Heart left ventricle (tissue), 16 donors: ENCODE measurements around the gene CNTN5. TPM values are rescaled to one million over a fixed set of nuclear protein-coding genes. Genes with fewer than 3 reads are reported as not detected.
A peak's percentile ranks its signal among the peaks of the same experiment; 100 is the strongest.

Experiments used
- ATAC-seq, 4 donors: fragments of 200-7000 bp; cut with Tn5 transposase; one replicate each; pipeline ENCODE4 v1.9.1; 2020 to 2022; ENCODE audit warnings: moderate library complexity in 4 of 4, mild to moderate bottlenecking in 3 of 4, moderate number of reproducible peaks in 1 of 4
- DNase-seq, 5 donors: peaks; one replicate each; pipeline ENCODE4 v3.0.0-alpha.2; 2020
- H3K27ac ChIP-seq, 12 donors: fragments of 200-600 bp; sonication (generic) in 4 of 12; one replicate each; pipeline versions ENCODE4 v1.5.0 to v1.8.0; 2016 to 2022; ENCODE audit warnings: mild to moderate bottlenecking in 2 of 12
- H3K27me3 ChIP-seq, 9 donors: fragments of 200-600 bp; sonication (generic) in 2 of 9; one replicate each; pipeline versions ENCODE4 v1.5.1 to v1.8.0; 2016 to 2022; ENCODE audit warnings: mild to moderate bottlenecking in 3 of 9
- H3K36me3 ChIP-seq, 9 donors: fragments of 200-600 bp; sonication (generic) in 2 of 9; one replicate each; pipeline versions ENCODE4 v1.5.0 to v1.8.0; 2018 to 2022; ENCODE audit warnings: mild to moderate bottlenecking in 2 of 9
- H3K4me1 ChIP-seq, 12 donors: fragments of 200-600 bp; sonication (generic) in 4 of 12; one replicate each; pipeline versions ENCODE4 v1.5.0 to v1.8.0; 2016 to 2022; ENCODE audit warnings: mild to moderate bottlenecking in 3 of 12
- H3K4me3 ChIP-seq, 12 donors: fragments of 200-600 bp; sonication (generic) in 4 of 12; one replicate each; pipeline versions ENCODE4 v1.5.0 to v1.8.0; 2017 to 2022; ENCODE audit warnings: mild to moderate bottlenecking in 9 of 12, moderate library complexity in 4 of 12
- H3K9me3 ChIP-seq, 12 donors: fragments of 200-600 bp; sonication (generic) in 4 of 12; one replicate each; pipeline versions ENCODE4 v1.5.0 to v1.8.0; 2016 to 2022; ENCODE audit warnings: mild to moderate bottlenecking in 1 of 12
- CTCF ChIP-seq, 12 donors: fragments of 200-600 bp; sonication (generic) in 4 of 12; IDR thresholded peaks; one replicate each; pipeline versions ENCODE4 v1.5.0 to v1.8.0; 2018 to 2022; ENCODE audit warnings: antibody characterized with exemption in 12 of 12, mild to moderate bottlenecking in 5 of 12
- POLR2A ChIP-seq, 2 donors: fragments of 450-650 bp; IDR thresholded peaks; one replicate each; pipeline ENCODE4 v1.6.1; 2017; ENCODE audit warnings: antibody characterized with exemption in 2 of 2, mild to moderate bottlenecking in 2 of 2, moderate library complexity in 2 of 2
- WGBS, 4 donors: extraction: QIAGEN DNeasy Blood & Tissue Kit in 2 of 4; methylation state at CpG; one replicate each; pipeline versions ENCODE4 v1.1.5 to v1.1.7; 2013 to 2018; 5-methylcytosine and 5-hydroxymethylcytosine counted together
- intact Hi-C, 10 donors: fragments of 100-400 bp; cut with DNase I; formaldehyde crosslinking; loops; one replicate each; pipeline versions ENCODE4 v1.11.1 to v1.14.2; 2022
- polyA plus RNA-seq, 2 donors: library from polyadenylated mRNA; stranded (reverse); fragments of 200-250 nt; gene quantifications; one replicate each; pipeline ENCODE4 v1.2.3, GENCODE V29; 2013
- total RNA-seq, 9 donors: library from RNA; depleted of rRNA in 2 of 9; stranded (reverse); fragments of >200 nt in 2 of 9; fragmentation: NEBNext Ultra II Directional in 3 of 9; extraction: Animal tissue kit (Norgen Biotek cat#: 25700) in 3 of 9; gene quantifications; one replicate each; pipeline versions ENCODE4 v1.1.0 to v1.2.4, GENCODE V29; 2016 to 2023
- donor health status: ischemic (EF 13 %, LVEDD 7.1; RV severe dilation, severe dysfunction).
- donor health status: healthy with polysubstance abuse.
- donor health status: DM: no; HTN: yes; CAD: no.
- donor health status: DM: no; HTN: no; CAD: no.
- donor health status: ischemic (EF 25% LVEDD 6.9; RV normal size, moderate dysfunction).
- donor health status: ischemic (EF 25% LVEDD 5.7; RV mildly dilated, moderate dysfunction).
- donor health status: healthy.
- donor health status: DM: yes; HTN: yes; CAD: no.
- donor health status: ischemic (EF 35%, LVEDD 5.7; RV mildly dilated, moderate dysfunction).
- donor health status: nonischemic (EF 11% LVEDD 7.7; RV severe dilation, severe dysfunction).
- donor health status: DM: yes; HTN: yes; CAD: no.
- donor health status: PGD.
- donor health status: ischemic (EF 29% LVEDD 5.4; RV normal size, mild dysfunction).
- donor health status: nonischemic (EF 23%, LVEDD 6.1; RV moderate dilation, normal function).

Gene CNTN5
- total and polyA plus RNA-seq, 11 donors, result 0.11 to 0.16 TPM; not detected in 9

DNA sequence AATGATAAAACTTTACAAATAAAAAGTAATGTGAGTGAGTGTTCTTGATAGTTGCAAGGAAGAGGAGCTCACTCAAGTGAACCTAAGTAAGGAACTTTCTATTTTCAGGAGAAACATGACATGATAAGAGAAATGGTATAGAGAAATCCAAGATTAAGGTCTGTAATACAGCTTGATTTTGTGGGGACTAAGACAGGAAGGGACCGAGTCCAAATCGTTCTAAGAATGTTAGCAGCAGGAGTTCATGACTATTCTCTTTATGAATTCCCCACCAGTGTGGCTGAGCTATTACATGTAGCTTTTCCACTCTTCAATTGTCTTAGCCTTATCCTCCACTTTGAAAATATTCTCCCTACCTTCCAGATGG lies 967.7 kb downstream of the CNTN5 start:
- no peaks in the 10 kb centered on the region for H3K27me3 ChIP-seq
- TF ChIP-seq POLR2A (IDR thresholded peaks at IDR 0.05), result no peak
- no peak for TF ChIP-seq CTCF (IDR thresholded peaks at IDR 0.05)

GRCh38 chr11:100003985-100004384 lies 983.2 kb downstream of the CNTN5 start:
- 64 to 74% (median 67%) methylated on average over 3 of the region's 3 CpGs for WGBS, 4 donors
- no peak for TF ChIP-seq CTCF (IDR thresholded peaks at IDR 0.05)
- TF ChIP-seq POLR2A (IDR thresholded peaks at IDR 0.05), result no peak
- peak overlapping the region in 2 of 12 donors; percentile 13 to 29 for H3K27ac ChIP-seq
- intact Hi-C loops, result no loop called here
- H3K4me1 ChIP-seq, result peaks cover 0 to 4% (median 0%) of the 10 kb centered on the region in 12 donors
- ATAC-seq, result no peak
- H3K36me3 ChIP-seq, result no peaks in the 10 kb centered on the region
- DNase-seq, result no peak
- H3K9me3 ChIP-seq, result peaks cover 0 to 6% (median 0%) of the 10 kb centered on the region in 12 donors
- no peaks in the 10 kb centered on the region for H3K27me3 ChIP-seq
- no peak overlapping the region for H3K4me3 ChIP-seq

More for the DNA sequence above, 967.7 kb downstream of the CNTN5 start:
- DNase-seq (no peak), ATAC-seq (no peak)
- Histone ChIP-seq H3K9me3 (no peaks in the 10 kb centered on the region), H3K4me3 (no peak overlapping the region), H3K27ac (no peak overlapping the region), H3K36me3 (no peaks in the 10 kb centered on the region), H3K4me1 (no peaks in the 10 kb centered on the region)
- 40 to 64% (median 56%) methylated on average over 2 of the region's 2 CpGs for WGBS, 4 donors
- intact Hi-C loops, result no loop called here

GRCh38 chr11:100004541-100004940 lies 983.8 kb downstream of the CNTN5 start:
- no peaks in the 10 kb centered on the region for H3K36me3 ChIP-seq
- H3K27me3 ChIP-seq, result no peaks in the 10 kb centered on the region
- TF ChIP-seq POLR2A (IDR thresholded peaks at IDR 0.05) (no peak), CTCF (IDR thresholded peaks at IDR 0.05) (no peak)
- DNase-seq (peak in 1 of 5 donors; percentile 9), ATAC-seq (peak; percentile 47 to 68 (median 55))
- H3K4me1 ChIP-seq, result peaks cover 0 to 4% (median 0%) of the 10 kb centered on the region in 12 donors
- H3K27ac ChIP-seq, result peak overlapping the region in 2 of 12 donors; percentile 39 to 48
- intact Hi-C loops, result no loop called here
- no peak overlapping the region for H3K4me3 ChIP-seq
- H3K9me3 ChIP-seq, result peaks cover 0 to 6% (median 0%) of the 10 kb centered on the region in 12 donors

DNA sequence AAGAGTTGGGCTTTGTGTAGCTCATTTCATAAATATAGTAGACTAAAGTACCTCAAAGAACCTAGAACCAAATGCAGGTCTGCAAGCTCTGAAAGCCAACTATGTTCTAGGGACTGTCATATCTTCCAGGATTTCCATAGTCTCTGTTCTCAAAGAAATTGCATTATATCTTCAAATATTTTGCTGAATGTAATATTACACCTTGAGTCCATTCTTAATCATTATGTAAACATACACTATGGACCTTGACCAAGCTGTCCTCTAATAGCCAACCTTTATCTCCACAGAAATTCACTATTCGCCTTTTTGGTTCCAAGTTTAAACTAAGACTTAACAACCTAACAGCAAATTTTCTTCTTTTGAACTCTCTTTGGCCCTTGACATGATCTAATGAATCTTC lies 987.7 kb downstream of the CNTN5 start:
- WGBS, 4 donors, result 74 to 82% (median 78%) methylated on average over 1 of the region's 1 CpG
- TF ChIP-seq POLR2A (IDR thresholded peaks at IDR 0.05), result no peak
- no peak for TF ChIP-seq CTCF (IDR thresholded peaks at IDR 0.05)
- Histone ChIP-seq H3K27me3 (no peaks in the 10 kb centered on the region), H3K9me3 (no peaks in the 10 kb centered on the region), H3K4me3 (no peak overlapping the region), H3K27ac (no peak overlapping the region), H3K4me1 (peaks cover 0 to 4% (median 0%) of the 10 kb centered on the region in 12 donors), H3K36me3 (no peaks in the 10 kb centered on the region)
- DNase-seq, result no peak
- ATAC-seq, result no peak
- intact Hi-C loops, result no loop called here
